ENCODE results near the gene ATP5PD. TPM values are rescaled to one million over a fixed set of nuclear protein-coding genes. Genes with fewer than 3 reads are reported as not detected.
A peak's percentile ranks its signal among the peaks of the same experiment; 100 is the strongest.

The ATP5PD gene
- total and polyA plus RNA-seq, 9 donors = 137 to 331 (median 157) TPM

- no peaks in the 10 kb centered on the region for H3K27me3 ChIP-seq
- intact Hi-C loops (cut with DNase I) = no loop called here
- H3K27ac ChIP-seq = peak overlapping the region in 1 of 2 donors; percentile 54
- no peaks in the 10 kb centered on the region for H3K36me3 ChIP-seq
- no peak for TF ChIP-seq POLR2A (IDR thresholded peaks at IDR 0.05)
- TF ChIP-seq CTCF (IDR thresholded peaks at IDR 0.05) = no peak
- TF ChIP-seq EP300 (IDR thresholded peaks at IDR 0.05) = no peak
- H3K4me3 ChIP-seq = no peak overlapping the region
- H3K4me1 ChIP-seq (ENCODE audit: insufficient read depth) = peaks cover 21% of the 10 kb centered on the region
- no peaks in the 10 kb centered on the region for H3K9me3 ChIP-seq
- 87 to 89% (median 88%) methylated on average over 18 of the region's 18 CpGs for WGBS, 3 donors
- DNase-seq = peak in 1 of 5 donors; percentile 47
Measured at GRCh38 chr17:75093548-75094158, 46.9 kb upstream of the ATP5PD start.

- H3K27me3 ChIP-seq = no peaks in the 10 kb centered on the region
- DNase-seq = no peak
- 71 to 78% (median 78%) methylated on average over 10 of the region's 10 CpGs for WGBS, 3 donors
- TF ChIP-seq POLR2A (IDR thresholded peaks at IDR 0.05) (no peak), EP300 (IDR thresholded peaks at IDR 0.05) (no peak), CTCF (IDR thresholded peaks at IDR 0.05) (no peak)
- H3K27ac ChIP-seq = peak overlapping the region in 1 of 2 donors; percentile 83
- no peaks in the 10 kb centered on the region for H3K9me3 ChIP-seq
- no peak overlapping the region for H3K4me3 ChIP-seq
- H3K4me1 ChIP-seq (ENCODE audit: insufficient read depth) = peaks cover 24% of the 10 kb centered on the region
- intact Hi-C loops (cut with DNase I) = no loop called here
- no peaks in the 10 kb centered on the region for H3K36me3 ChIP-seq
Measured at GRCh38 chr17:75091855-75092327, 45.1 kb upstream of the ATP5PD start.

- Histone ChIP-seq H3K4me1 (ENCODE audit: insufficient read depth) (peaks cover 24% of the 10 kb centered on the region), H3K9me3 (no peaks in the 10 kb centered on the region), H3K27ac (peak overlapping the region; percentile 74 to 83), H3K4me3 (no peak overlapping the region), H3K36me3 (no peaks in the 10 kb centered on the region), H3K27me3 (no peaks in the 10 kb centered on the region)
- intact Hi-C loops (cut with DNase I) = no loop called here
- TF ChIP-seq CTCF (IDR thresholded peaks at IDR 0.05) = no peak
- peak; percentile 66 to 80 (median 76) for DNase-seq
- WGBS, 3 donors = 21 to 30% (median 29%) methylated on average over 19 of the region's 19 CpGs
Measured at GRCh38 chr17:75090871-75091854, 44.4 kb upstream of the ATP5PD start.

- Histone ChIP-seq H3K27ac (peak overlapping the region; percentile 71 to 92), H3K4me3 (peak overlapping the region; percentile 72), H3K9me3 (no peaks in the 10 kb centered on the region), H3K4me1 (ENCODE audit: insufficient read depth) (peaks cover 24% of the 10 kb centered on the region), H3K27me3 (no peaks in the 10 kb centered on the region), H3K36me3 (no peaks in the 10 kb centered on the region)
- TF ChIP-seq POLR2A (IDR thresholded peaks at IDR 0.05) (no peak), CTCF (IDR thresholded peaks at IDR 0.05) (no peak), EP300 (IDR thresholded peaks at IDR 0.05) (no peak)
- DNase-seq = peak in 2 of 5 donors; percentile 25 to 35
- WGBS, 3 donors = 78 to 84% (median 83%) methylated on average over 11 of the region's 11 CpGs
- intact Hi-C loops (cut with DNase I) = no loop called here
Measured at GRCh38 chr17:75088465-75089417, 42.0 kb upstream of the ATP5PD start.

Data from ovary (tissue), 9 donors.